ENCODE results near the gene G2E3.

DNA sequence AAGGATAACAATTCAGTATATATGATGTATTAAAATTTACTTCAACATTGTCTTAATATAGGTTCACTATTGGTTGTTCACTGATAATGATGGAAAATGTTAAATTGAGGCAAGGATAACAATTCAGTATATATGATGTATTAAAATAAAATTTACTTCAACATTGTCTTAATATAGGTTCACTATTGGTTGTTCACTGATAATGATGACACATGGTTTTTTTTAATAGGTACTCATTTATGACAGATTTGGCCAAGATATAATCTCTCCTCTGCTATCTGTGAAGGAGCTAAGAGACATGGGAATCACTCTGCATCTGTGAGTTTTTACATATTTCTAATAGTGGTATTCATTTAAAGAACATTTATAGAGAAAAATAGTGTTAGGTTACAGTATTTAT lies 71.3 kb downstream of the G2E3 start:
- no peak for TF ChIP-seq POLR2A (IDR thresholded peaks at IDR 0.05)
- TF ChIP-seq, protein P1, sequence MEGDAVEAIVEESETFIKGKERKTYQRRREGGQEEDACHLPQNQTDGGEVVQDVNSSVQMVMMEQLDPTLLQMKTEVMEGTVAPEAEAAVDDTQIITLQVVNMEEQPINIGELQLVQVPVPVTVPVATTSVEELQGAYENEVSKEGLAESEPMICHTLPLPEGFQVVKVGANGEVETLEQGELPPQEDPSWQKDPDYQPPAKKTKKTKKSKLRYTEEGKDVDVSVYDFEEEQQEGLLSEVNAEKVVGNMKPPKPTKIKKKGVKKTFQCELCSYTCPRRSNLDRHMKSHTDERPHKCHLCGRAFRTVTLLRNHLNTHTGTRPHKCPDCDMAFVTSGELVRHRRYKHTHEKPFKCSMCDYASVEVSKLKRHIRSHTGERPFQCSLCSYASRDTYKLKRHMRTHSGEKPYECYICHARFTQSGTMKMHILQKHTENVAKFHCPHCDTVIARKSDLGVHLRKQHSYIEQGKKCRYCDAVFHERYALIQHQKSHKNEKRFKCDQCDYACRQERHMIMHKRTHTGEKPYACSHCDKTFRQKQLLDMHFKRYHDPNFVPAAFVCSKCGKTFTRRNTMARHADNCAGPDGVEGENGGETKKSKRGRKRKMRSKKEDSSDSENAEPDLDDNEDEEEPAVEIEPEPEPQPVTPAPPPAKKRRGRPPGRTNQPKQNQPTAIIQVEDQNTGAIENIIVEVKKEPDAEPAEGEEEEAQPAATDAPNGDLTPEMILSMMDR (IDR thresholded peaks at IDR 0.05), result no peak

All from body of pancreas (tissue), 4 donors.